HG03442 (cell line): ENCODE measurements around the gene PAQR5.
"Not testable (repeated sequence)": the region's sequence is repeated elsewhere in the genome, so short reads cannot be mapped to it uniquely, and the experiment has no call there.

Source experiments
- ATAC-seq: cut with Tn5 transposase; IDR thresholded peaks from one replicate; pipeline ENCODE4 v1.9.1; 2021; ENCODE audit warnings: mild to moderate bottlenecking, moderate library complexity; ENCODE audit not compliant: unreplicated experiment

PAQR5 gene

GRCh38 chr15:69292826-69293420 lies 5.8 kb upstream of the PAQR5 start:
- no peak for ATAC-seq

GRCh38 chr15:69293741-69294615 lies 4.7 kb upstream of the PAQR5 start:
- no peak for ATAC-seq

GRCh38 chr15:69296606-69297005 lies 2.1 kb upstream of the PAQR5 start:
- no peak for ATAC-seq

- ATAC-seq = no peak
Observed at GRCh38 chr15:69297642-69298353, 914 bp upstream of the PAQR5 start.

- no peak for ATAC-seq
Observed at GRCh38 chr15:69298354-69298696, 387 bp upstream of the PAQR5 start.

- no peak for ATAC-seq
Observed at GRCh38 chr15:69299451-69299886, 757 bp downstream of the PAQR5 start.

GRCh38 chr15:69299943-69300588 lies 1.4 kb downstream of the PAQR5 start:
- ATAC-seq = no peak

GRCh38 chr15:69301101-69301500 lies 2.4 kb downstream of the PAQR5 start:
- not testable (repeated sequence) for ATAC-seq

GRCh38 chr15:69302087-69302486 lies 3.4 kb downstream of the PAQR5 start:
- ATAC-seq = not testable (repeated sequence)

GRCh38 chr15:69302929-69303328 lies 4.2 kb downstream of the PAQR5 start:
- ATAC-seq = no peak

- no peak for ATAC-seq
Observed at GRCh38 chr15:69303337-69304181, 4.8 kb downstream of the PAQR5 start.

- no peak for ATAC-seq
Observed at GRCh38 chr15:69304182-69304545, 5.5 kb downstream of the PAQR5 start.

- ATAC-seq = no peak
Observed at GRCh38 chr15:69305204-69305931, 6.7 kb downstream of the PAQR5 start.

GRCh38 chr15:69305933-69306568 lies 7.3 kb downstream of the PAQR5 start:
- no peak for ATAC-seq

- no peak for ATAC-seq
Observed at GRCh38 chr15:69307939-69308338, 9.2 kb downstream of the PAQR5 start.

- no peak for ATAC-seq
Observed at GRCh38 chr15:69308949-69309348, 10.2 kb downstream of the PAQR5 start.

- ATAC-seq = no peak
Observed at GRCh38 chr15:69311319-69311721, 12.6 kb downstream of the PAQR5 start.

GRCh38 chr15:69313432-69314000 lies 14.8 kb downstream of the PAQR5 start:
- ATAC-seq = no peak

- no peak for ATAC-seq
Observed at GRCh38 chr15:69314131-69314530, 15.4 kb downstream of the PAQR5 start.
